Spleen (tissue), 3 donors: ENCODE results near the gene DRC1.

Experiments used
- POLR2A ChIP-seq, 3 donors: fragments of 450-650 bp; IDR thresholded peaks; one replicate each; pipeline ENCODE4 v1.5.1; 2017; ENCODE audit warnings: antibody characterized with exemption in 3 of 3, mild to moderate bottlenecking in 1 of 3
- POLR2AphosphoS5 ChIP-seq, 3 donors: sonication (generic); formaldehyde crosslinking; IDR thresholded peaks; one replicate each; pipeline ENCODE4 v1.5.1; 2017; ENCODE audit warnings: antibody characterized with exemption in 3 of 3

DNA sequence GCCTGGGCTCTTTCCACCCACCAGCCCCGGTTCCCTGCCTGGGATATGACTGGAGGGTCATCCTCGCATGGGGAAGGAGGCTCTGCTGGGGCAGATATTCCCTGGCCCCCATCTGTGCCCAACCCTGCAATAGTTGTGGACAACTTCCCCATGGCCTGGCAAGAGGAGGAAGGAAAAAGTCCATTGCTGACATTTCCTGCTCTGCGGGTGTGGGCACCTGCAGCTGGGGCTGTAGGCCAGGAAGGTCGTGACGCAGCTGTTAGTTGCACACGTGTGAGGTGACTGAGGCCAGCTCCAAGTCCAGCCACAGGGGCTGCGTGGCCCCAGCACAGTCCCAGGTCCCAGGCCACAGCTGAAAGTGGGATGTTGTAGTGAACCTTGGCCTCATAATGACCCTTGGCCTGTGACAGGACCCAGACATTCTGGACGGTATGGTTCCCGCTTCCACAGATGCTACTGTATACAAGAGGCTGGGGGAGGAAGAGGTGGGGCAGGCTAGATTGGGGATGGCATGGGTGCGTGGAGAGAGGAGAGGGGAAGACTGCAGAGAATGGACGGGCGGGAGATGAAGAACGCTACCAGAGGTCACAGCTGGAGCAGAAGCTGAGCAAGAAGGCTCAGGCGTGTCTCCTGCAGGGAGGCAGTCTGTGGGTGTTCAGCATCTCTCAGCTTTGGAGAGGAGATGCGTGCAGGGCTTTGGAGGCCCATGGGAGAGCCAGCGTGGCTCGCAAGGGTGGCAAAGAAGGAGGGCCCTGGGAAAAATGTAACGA, 54.1 kb downstream of the DRC1 start:
- peak; percentile 78 to 85 (median 81) for TF ChIP-seq POLR2AphosphoS5 (IDR thresholded peaks at IDR 0.05)
- no peak for TF ChIP-seq POLR2A (IDR thresholded peaks at IDR 0.05)
